Thoracic aorta (tissue), 2 donors: Measurements from ENCODE around the gene ADGRL3. TPM values are rescaled to one million over a fixed set of nuclear protein-coding genes. Genes with fewer than 3 reads are reported as not detected.
A peak's percentile ranks its signal among the peaks of the same experiment; 100 is the strongest.

Source experiments
- ATAC-seq: fragments of 150-250 bp; one replicate; pipeline ENCODE4 v1.8.0; 2017; ENCODE audit warnings: low read depth; ENCODE audit not compliant: insufficient number of reproducible peaks, low FRiP score
- DNase-seq: peaks from one replicate; pipeline ENCODE4 v3.0.0-alpha.2; 2020; ENCODE audit warnings: low spot score
- H3K27ac ChIP-seq, 2 donors: fragments of 200-600 bp; sonication (generic); 1 replicate in 1 of 2; 2 replicates in 1 of 2; pipeline ENCODE4 v1.5.1; 2016; ENCODE audit warnings: mild to moderate bottlenecking in 2 of 2, moderate library complexity in 2 of 2
- H3K27me3 ChIP-seq: fragments of 200-600 bp; sonication (generic); replicated peaks from 2 replicates; pipeline ENCODE4 v1.6.0; 2016; ENCODE audit warnings: mild to moderate bottlenecking; ENCODE audit not compliant: insufficient read depth
- H3K36me3 ChIP-seq: fragments of 200-600 bp; sonication (generic); one replicate; pipeline ENCODE4 v1.5.1; 2016
- H3K4me1 ChIP-seq, 2 donors: fragments of 200-600 bp; sonication (generic); 1 replicate in 1 of 2; 2 replicates in 1 of 2; pipeline versions ENCODE4 v1.5.1 to v1.6.0; 2016; ENCODE audit warnings: low read depth in 2 of 2, mild to moderate bottlenecking in 1 of 2; ENCODE audit not compliant: control insufficient read depth in 1 of 2
- H3K4me3 ChIP-seq: fragments of 200-600 bp; sonication (generic); 2 replicates; pipeline ENCODE4 v1.5.1; 2016; ENCODE audit warnings: mild to moderate bottlenecking
- H3K9me3 ChIP-seq: fragments of 200-600 bp; sonication (generic); 2 replicates; pipeline ENCODE4 v1.5.1; 2016
- total RNA-seq, 2 donors: library from RNA; depleted of rRNA; stranded (reverse); fragments of >200 nt; gene quantifications; one replicate each; pipeline versions ENCODE4 v1.1.0 to v1.2.3, GENCODE V29; 2016
- TF ChIP-seq, protein P1 (sequence below): fragments of 200-600 bp; sonication (generic); IDR thresholded peaks from one replicate; pipeline ENCODE4 v1.5.1; 2019; ENCODE audit warnings: antibody characterized with exemption

Gene ADGRL3
- total RNA-seq, 2 donors from 2014 or later = 17.5 to 18.1 TPM

DNA sequence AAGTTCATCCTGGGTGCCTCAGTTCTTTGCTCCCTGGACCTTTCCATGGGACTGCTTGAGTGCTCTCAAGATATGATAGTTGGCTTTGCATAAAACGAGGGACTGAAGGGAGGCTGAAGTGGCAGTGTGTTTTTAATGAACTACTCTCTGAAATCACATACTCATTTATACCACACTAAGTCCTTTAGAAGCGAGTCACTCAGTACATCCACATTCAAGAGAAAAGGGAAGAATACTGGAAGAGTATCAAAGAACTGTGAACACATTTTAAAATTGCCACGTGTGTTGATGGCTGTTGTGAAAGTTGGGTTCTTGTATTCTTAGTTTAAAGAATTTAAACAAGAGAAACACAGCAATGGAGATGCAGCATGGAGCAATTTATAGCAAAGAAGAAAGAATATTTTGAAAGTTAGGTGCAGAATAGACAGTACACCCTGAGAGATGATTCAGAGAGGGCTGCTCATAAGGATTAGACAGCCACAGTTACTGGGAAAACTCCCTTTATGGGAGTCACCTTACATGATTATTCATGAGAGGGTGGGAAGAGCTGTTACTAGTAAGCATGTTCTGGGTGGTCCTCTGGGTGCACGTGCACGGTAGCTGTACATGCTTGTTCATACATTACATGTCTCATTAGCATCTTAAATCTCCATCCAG lies 380.7 kb downstream of the ADGRL3 start:
- Histone ChIP-seq H3K27ac (no peak overlapping the region), H3K36me3 (no peaks in the 10 kb centered on the region), H3K4me3 (peak overlapping the region; percentile 40), H3K4me1 (peaks cover 7 to 23% of the 10 kb centered on the region in 2 donors), H3K9me3 (no peaks in the 10 kb centered on the region), H3K27me3 (no peaks in the 10 kb centered on the region)
- ATAC-seq (no peak), DNase-seq (no peak)
- TF ChIP-seq, protein P1, sequence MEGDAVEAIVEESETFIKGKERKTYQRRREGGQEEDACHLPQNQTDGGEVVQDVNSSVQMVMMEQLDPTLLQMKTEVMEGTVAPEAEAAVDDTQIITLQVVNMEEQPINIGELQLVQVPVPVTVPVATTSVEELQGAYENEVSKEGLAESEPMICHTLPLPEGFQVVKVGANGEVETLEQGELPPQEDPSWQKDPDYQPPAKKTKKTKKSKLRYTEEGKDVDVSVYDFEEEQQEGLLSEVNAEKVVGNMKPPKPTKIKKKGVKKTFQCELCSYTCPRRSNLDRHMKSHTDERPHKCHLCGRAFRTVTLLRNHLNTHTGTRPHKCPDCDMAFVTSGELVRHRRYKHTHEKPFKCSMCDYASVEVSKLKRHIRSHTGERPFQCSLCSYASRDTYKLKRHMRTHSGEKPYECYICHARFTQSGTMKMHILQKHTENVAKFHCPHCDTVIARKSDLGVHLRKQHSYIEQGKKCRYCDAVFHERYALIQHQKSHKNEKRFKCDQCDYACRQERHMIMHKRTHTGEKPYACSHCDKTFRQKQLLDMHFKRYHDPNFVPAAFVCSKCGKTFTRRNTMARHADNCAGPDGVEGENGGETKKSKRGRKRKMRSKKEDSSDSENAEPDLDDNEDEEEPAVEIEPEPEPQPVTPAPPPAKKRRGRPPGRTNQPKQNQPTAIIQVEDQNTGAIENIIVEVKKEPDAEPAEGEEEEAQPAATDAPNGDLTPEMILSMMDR = no peak

DNA sequence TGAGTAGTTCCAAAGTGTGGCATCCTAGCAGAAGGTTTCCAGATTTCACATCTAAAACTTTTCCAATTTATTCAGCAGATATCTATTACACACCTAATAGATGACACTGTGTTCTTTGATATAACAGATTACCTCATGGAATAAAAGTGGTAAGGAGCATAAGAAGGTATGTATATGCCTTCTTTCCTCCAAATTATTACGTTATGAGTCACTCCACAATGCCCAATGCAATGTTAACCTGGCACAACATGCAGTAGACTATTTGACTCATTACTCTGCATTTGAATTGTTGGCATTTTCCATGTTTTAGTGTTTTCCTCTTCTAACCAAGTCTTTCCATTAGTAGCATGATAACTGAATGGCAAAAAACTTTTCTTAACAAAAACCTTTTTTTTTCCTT lies 383.6 kb downstream of the ADGRL3 start:
- TF ChIP-seq, protein P1 = no peak
- Histone ChIP-seq H3K27ac (no peak overlapping the region), H3K36me3 (no peaks in the 10 kb centered on the region), H3K27me3 (no peaks in the 10 kb centered on the region), H3K9me3 (no peaks in the 10 kb centered on the region), H3K4me3 (no peak overlapping the region), H3K4me1 (peaks cover 7 to 23% of the 10 kb centered on the region in 2 donors)
- DNase-seq (no peak), ATAC-seq (no peak)

DNA sequence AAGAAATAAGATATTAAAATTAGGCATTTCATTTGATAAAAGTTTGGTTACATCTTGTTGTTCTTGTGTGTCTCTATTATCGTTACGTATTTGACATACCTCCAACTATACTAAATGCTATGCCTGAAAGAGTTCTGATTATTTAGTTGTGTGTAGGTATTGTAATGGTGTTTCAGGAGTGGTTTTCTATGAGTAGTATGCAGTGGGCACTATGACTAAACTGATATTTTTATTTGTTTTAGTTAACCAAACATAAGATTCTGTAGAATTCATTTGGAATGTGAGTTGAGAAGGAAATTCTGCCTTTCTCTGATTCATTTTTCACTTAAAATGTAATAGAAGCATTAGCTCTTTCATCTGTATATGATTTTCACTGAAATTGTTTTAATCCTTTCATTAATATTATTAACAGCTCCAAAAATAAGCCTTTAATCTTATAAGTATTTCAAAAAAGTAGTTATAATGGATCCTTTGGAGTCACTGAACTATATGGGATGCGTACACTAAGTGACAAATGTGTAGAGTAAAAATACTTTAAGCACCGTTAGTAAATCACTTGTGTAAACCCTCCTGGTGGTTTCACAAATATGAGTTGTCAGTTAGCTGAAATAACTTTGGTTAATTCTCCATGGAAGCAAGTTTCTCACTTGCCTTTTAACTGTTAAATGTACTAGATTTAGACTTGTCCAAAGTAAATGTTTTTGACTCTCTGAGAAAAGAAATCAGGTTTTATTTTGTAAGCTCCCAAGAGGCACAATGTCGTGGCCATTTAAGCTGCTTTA lies 388.7 kb downstream of the ADGRL3 start:
- H3K27ac ChIP-seq = no peak overlapping the region
- peaks cover 0 to 10% of the 10 kb centered on the region in 2 donors for H3K4me1 ChIP-seq
- H3K27me3 ChIP-seq = no peaks in the 10 kb centered on the region
- no peaks in the 10 kb centered on the region for H3K36me3 ChIP-seq
- TF ChIP-seq, protein P1 = no peak
- DNase-seq (no peak), ATAC-seq (no peak)
- no peaks in the 10 kb centered on the region for H3K9me3 ChIP-seq
- H3K4me3 ChIP-seq = peak overlapping the region; percentile 56

DNA sequence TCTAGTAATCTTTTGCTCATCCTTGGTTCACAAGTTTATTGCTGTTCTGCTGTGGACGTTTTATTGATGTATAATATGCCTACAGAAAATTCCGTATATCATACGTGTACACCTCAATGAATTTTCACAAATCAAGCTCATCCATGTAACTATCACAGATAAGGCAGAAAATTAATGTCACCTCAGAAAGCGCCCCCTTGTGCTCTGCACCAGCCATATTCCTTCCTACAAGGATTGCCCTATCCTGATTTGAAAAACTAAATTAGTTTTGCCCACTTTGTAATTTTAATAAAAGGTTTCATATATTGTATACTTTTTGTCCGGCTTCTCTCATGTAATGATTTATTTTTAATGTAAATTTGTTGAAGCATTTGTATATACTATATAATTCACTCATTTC lies 390.8 kb downstream of the ADGRL3 start:
- Histone ChIP-seq H3K36me3 (no peaks in the 10 kb centered on the region), H3K4me1 (peaks cover 0 to 13% of the 10 kb centered on the region in 2 donors), H3K27ac (no peak overlapping the region), H3K4me3 (no peak overlapping the region), H3K9me3 (no peaks in the 10 kb centered on the region), H3K27me3 (no peaks in the 10 kb centered on the region)
- TF ChIP-seq, protein P1 = no peak
- no peak for ATAC-seq
- no peak for DNase-seq

DNA sequence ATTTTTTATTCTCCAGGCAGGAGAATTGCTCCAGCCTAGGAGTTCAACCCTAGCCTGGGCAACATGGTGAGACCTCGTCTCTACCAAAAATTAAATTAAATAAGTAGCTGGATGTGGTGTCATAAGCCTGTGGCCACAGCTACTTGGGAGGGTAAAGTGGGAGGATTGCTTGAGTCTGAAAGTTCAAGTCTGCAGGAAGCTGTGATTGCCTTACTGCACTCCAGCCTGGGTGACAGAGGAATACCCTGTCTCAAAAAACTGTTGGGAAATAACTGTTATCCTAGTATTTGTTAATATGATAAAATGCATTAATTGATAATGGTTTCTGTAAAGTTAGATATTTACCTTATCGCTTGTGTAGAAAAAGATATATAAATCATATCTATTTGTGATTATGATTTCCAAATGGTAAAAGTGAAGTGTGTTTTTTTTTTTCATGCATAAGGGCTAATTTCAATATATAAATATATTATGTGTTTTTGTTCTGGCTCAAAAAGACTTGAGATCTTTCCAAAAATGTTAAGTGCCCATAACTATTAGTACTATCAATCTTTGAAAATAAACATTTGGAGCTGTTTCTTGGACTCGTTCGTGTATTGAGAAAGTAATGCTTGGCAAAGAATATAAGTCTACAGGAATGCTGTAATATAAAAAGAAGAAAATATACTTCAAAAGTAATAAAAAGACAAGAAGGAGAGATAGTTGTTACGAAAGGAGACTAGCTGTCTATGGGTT lies 396.6 kb downstream of the ADGRL3 start:
- H3K4me1 ChIP-seq = peaks cover 3 to 17% of the 10 kb centered on the region in 2 donors
- H3K27ac ChIP-seq = no peak overlapping the region
- H3K9me3 ChIP-seq = no peaks in the 10 kb centered on the region
- ATAC-seq (no peak), DNase-seq (no peak)
- no peaks in the 10 kb centered on the region for H3K27me3 ChIP-seq
- TF ChIP-seq, protein P1 = no peak
- no peaks in the 10 kb centered on the region for H3K36me3 ChIP-seq
- H3K4me3 ChIP-seq = no peak overlapping the region
